Keratinocyte (primary cell): Measurements from ENCODE around the gene CTRB1. TPM values are rescaled to one million over a fixed set of nuclear protein-coding genes. Genes with fewer than 3 reads are reported as not detected.

ENCODE experiments used
- DNase-seq: peaks from one replicate; pipeline ENCODE4 v3.0.0-alpha.2; 2011; ENCODE audit warnings: low read depth, missing footprints, low spot score
- FAIRE-seq: peaks from 2 replicates; lab custom pipeline; 2011; peaks lifted over from hg19 to GRCh38; lab: Jason Lieb, UNC
- H2AFZ ChIP-seq: 2 replicates; pipeline ENCODE4 v1.6.0; 2012; ENCODE audit warnings: low read length, control low read depth, inconsistent platforms; ENCODE audit not compliant: control insufficient read depth
- H3K27ac ChIP-seq: 2 replicates; pipeline ENCODE4 v1.5.1; 2011; ENCODE audit warnings: low read length; ENCODE audit not compliant: control insufficient read depth, insufficient read depth
- H3K27me3 ChIP-seq: 3 replicates; pipeline ENCODE4 v1.6.0; 2011; ENCODE audit warnings: low read length; ENCODE audit not compliant: control insufficient read depth, insufficient read depth; ENCODE audit errors: extremely low read depth
- H3K36me3 ChIP-seq, 2 experiments: 2 replicates in 1 of 2; 3 replicates in 1 of 2; pipeline ENCODE4 v1.5.1; 2011; ENCODE audit warnings: low read length in 2 of 2, mild to moderate bottlenecking in 1 of 2; ENCODE audit not compliant: control insufficient read depth in 2 of 2, insufficient read depth in 2 of 2; ENCODE audit errors: extremely low read depth in 1 of 2
- H3K4me1 ChIP-seq: 3 replicates; pipeline ENCODE4 v1.5.1; 2011; ENCODE audit warnings: low read length; ENCODE audit not compliant: control insufficient read depth, insufficient read depth; ENCODE audit errors: extremely low read depth
- H3K4me2 ChIP-seq: 3 replicates; pipeline ENCODE4 v1.6.0; 2011; ENCODE audit warnings: low read depth, low read length; ENCODE audit not compliant: control insufficient read depth, insufficient read depth; ENCODE audit errors: extremely low read depth
- H3K4me3 ChIP-seq, 3 experiments: fragments of 200-600 bp in 1 of 3; sonication (generic) in 1 of 3; 2 replicates in 2 of 3; 3 replicates in 1 of 3; pipeline ENCODE4 v1.5.1; 2011 to 2016; ENCODE audit warnings: low read length in 3 of 3, mild to moderate bottlenecking in 3 of 3, control low read depth in 2 of 3, inconsistent platforms in 1 of 3, low read depth in 1 of 3, mixed read lengths in 1 of 3, mixed run types in 1 of 3, moderate library complexity in 1 of 3; ENCODE audit not compliant: control insufficient read depth in 2 of 3, insufficient read depth in 2 of 3; ENCODE audit errors: extremely low read depth in 1 of 3
- H3K79me2 ChIP-seq: 2 replicates; pipeline ENCODE4 v1.6.0; 2012; ENCODE audit warnings: low read length; ENCODE audit not compliant: control insufficient read depth, insufficient read depth
- H3K9ac ChIP-seq: 3 replicates; pipeline ENCODE4 v1.6.0; 2011; ENCODE audit warnings: low read length; ENCODE audit not compliant: control insufficient read depth, insufficient read depth; ENCODE audit errors: extremely low read depth
- H3K9me1 ChIP-seq: 3 replicates; pipeline ENCODE4 v1.6.0; 2011; ENCODE audit warnings: low read length; ENCODE audit not compliant: control insufficient read depth, insufficient read depth; ENCODE audit errors: extremely low read depth
- H3K9me3 ChIP-seq: 2 replicates; pipeline ENCODE4 v1.5.1; 2012; ENCODE audit warnings: low read depth, low read length; ENCODE audit not compliant: control insufficient read depth
- H4K20me1 ChIP-seq: 3 replicates; pipeline ENCODE4 v1.6.0; 2011; ENCODE audit warnings: low read length; ENCODE audit not compliant: control insufficient read depth, insufficient read depth; ENCODE audit errors: extremely low read depth
- EZH2 ChIP-seq: IDR thresholded peaks from one replicate; pipeline ENCODE4 v1.6.1; 2012; ENCODE audit warnings: inconsistent platforms, mild to moderate bottlenecking, low read length, moderate library complexity
- dilution Hi-C: fragments of 300-500 bp; cut with MboI; formaldehyde crosslinking; loops from one replicate; pipeline ENCODE4 v1.7.0; 2020; ENCODE audit warnings: low sequenced_read_pairs; ENCODE audit not compliant: extremely low pct_ligation_motif_present
- polyA plus RNA-seq, 5 experiments: library from polyadenylated mRNA; depleted of rRNA in 3 of 5; stranded (reverse) in 3 of 5; stranded (forward) in 1 of 5; unstranded in 1 of 5; fragments of >200 nt; gene quantifications; 1 replicate in 1 of 5; 2 replicates in 3 of 5; 3 replicates in 1 of 5; pipeline versions ENCODE4 v1.2.1 to v1.2.3, GENCODE V29; 2011 to 2012; ENCODE audit warnings: missing spikeins in 2 of 5, low read depth in 1 of 5, low replicate concordance in 1 of 5
- TF ChIP-seq, protein P1 (sequence below), 3 experiments: IDR thresholded peaks in 1 of 3; conservative IDR thresholded peaks in 1 of 3; optimal IDR thresholded peaks in 1 of 3; 2 replicates in 2 of 3; 3 replicates in 1 of 3; pipeline versions ENCODE3 to v1.5.1; 2011; ENCODE audit warnings: low read length in 3 of 3, mild to moderate bottlenecking in 3 of 3, moderate library complexity in 2 of 3, control low read depth in 1 of 3, inconsistent platforms in 1 of 3; ENCODE audit not compliant: insufficient read depth in 2 of 3; ENCODE audit errors: extremely low read depth in 1 of 3

CTRB1 gene
- polyA plus RNA-seq, 1 donor (not counting 4 experiments of a cell fraction or from before 2014, with no cell fraction given), result not detected

DNA sequence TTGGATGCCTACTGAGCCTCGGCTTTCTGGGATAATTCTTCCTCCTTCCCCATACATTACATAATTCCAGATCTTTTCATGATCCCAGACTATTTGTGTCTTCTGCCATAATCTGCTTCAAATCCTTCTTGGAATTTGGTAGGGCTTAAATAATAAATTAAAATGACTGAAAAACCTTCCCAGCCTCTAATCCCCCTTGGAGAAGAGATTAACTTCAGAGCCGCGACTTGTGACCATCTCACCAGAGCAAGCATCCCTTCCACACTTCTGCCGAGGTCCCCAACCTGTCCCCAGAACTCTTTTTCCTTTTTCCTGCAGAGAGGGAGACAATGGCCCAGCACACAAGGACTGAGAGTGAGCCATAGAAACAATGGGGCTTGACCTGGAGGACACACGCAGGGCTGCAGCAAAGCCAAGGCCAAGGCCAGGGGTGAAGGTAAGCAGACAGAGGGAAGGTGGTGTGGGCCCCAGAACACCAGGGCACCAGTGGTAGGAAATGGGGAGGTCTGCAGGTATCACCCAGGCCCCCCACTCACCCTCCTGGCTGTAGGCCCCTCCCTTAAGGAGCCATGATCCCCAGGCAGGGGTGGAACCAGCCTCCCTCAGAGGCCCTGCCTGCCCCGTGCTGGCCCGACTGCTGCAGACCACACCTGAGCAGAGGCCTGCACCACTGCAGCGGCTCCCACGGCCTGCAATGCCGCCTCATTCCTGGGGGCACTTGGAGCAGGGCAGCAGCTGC lies 42.2 kb downstream of the CTRB1 start:
- peaks cover 40% of the 10 kb centered on the region for H3K4me1 ChIP-seq
- no peak overlapping the region for H3K4me2 ChIP-seq
- H3K27ac ChIP-seq, result no peak overlapping the region
- no peak for DNase-seq
- H3K27me3 ChIP-seq, result no peaks in the 10 kb centered on the region
- no peak overlapping the region for H3K9ac ChIP-seq
- H3K79me2 ChIP-seq, result peaks cover 94% of the 10 kb centered on the region
- peaks cover 11% of the 10 kb centered on the region for H3K9me1 ChIP-seq
- H3K36me3 ChIP-seq, result peaks cover 6 to 22% of the 10 kb centered on the region in 2 experiments
- H4K20me1 ChIP-seq, result peaks cover 16% of the 10 kb centered on the region
- no peak overlapping the region for H2AFZ ChIP-seq
- no peak for FAIRE-seq
- no peak overlapping the region for H3K4me3 ChIP-seq
- H3K9me3 ChIP-seq, result no peaks in the 10 kb centered on the region
- dilution Hi-C loops, result no loop called here
- TF ChIP-seq, protein P1, sequence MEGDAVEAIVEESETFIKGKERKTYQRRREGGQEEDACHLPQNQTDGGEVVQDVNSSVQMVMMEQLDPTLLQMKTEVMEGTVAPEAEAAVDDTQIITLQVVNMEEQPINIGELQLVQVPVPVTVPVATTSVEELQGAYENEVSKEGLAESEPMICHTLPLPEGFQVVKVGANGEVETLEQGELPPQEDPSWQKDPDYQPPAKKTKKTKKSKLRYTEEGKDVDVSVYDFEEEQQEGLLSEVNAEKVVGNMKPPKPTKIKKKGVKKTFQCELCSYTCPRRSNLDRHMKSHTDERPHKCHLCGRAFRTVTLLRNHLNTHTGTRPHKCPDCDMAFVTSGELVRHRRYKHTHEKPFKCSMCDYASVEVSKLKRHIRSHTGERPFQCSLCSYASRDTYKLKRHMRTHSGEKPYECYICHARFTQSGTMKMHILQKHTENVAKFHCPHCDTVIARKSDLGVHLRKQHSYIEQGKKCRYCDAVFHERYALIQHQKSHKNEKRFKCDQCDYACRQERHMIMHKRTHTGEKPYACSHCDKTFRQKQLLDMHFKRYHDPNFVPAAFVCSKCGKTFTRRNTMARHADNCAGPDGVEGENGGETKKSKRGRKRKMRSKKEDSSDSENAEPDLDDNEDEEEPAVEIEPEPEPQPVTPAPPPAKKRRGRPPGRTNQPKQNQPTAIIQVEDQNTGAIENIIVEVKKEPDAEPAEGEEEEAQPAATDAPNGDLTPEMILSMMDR (optimal IDR thresholded peaks at IDR 0.05 in 1 of 3, IDR thresholded peaks at IDR 0.05 in 1 of 3, conservative IDR thresholded peaks at IDR 0.05 in 1 of 3; ENCODE audit: extremely low read depth in 1 of 3, insufficient read depth in 2 of 3, low read length in 3 of 3), result no peak
- TF ChIP-seq EZH2, result no peak

DNA sequence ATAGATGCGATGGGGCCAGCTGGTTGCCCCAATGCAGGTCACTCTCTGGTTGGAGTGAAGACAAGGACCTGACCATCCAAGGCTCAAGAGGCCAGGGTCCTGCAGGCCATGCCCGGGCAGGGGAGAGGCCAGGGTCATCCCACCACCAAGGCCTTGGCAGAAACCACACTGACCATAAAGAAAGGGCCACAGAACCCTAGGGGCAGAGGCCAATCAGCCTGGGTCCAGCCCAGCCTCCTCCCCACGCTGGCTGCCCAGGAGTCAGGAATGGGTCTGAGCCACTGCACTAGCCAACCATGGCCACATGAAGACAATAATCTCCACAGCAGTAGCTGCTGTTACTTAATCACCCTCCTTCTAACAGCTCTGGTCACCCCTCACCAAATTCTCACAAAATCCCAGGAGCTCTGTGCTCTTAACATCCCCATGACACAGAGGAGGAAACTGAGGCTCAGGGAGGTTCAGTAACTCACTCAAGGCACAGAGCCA lies 42.8 kb downstream of the CTRB1 start:
- Histone ChIP-seq H4K20me1 (peaks cover 14% of the 10 kb centered on the region), H3K36me3 (peaks cover 6 to 22% of the 10 kb centered on the region in 2 experiments), H3K27me3 (no peaks in the 10 kb centered on the region), H2AFZ (no peak overlapping the region), H3K79me2 (peaks cover 92% of the 10 kb centered on the region), H3K9me3 (no peaks in the 10 kb centered on the region), H3K9me1 (peaks cover 11% of the 10 kb centered on the region), H3K27ac (no peak overlapping the region), H3K4me2 (no peak overlapping the region), H3K4me3 (no peak overlapping the region), H3K9ac (no peak overlapping the region), H3K4me1 (peaks cover 40% of the 10 kb centered on the region)
- dilution Hi-C loops, result no loop called here
- no peak for FAIRE-seq
- TF ChIP-seq EZH2, result no peak
- TF ChIP-seq, protein P1 (optimal IDR thresholded peaks at IDR 0.05 in 1 of 3, IDR thresholded peaks at IDR 0.05 in 1 of 3, conservative IDR thresholded peaks at IDR 0.05 in 1 of 3; ENCODE audit: extremely low read depth in 1 of 3, insufficient read depth in 2 of 3, low read length in 3 of 3), result no peak
- no peak for DNase-seq
